Ovary (tissue), 3 donors: ENCODE results near the gene SV2B.

Source experiments
- CTCF ChIP-seq, 3 donors: fragments of 450-650 bp in 2 of 3; fragments of 200-600 bp in 1 of 3; IDR thresholded peaks; one replicate each; pipeline versions ENCODE4 v1.5.1 to v1.8.0; 2016 to 2022; ENCODE audit warnings: antibody characterized with exemption in 3 of 3, mild to moderate bottlenecking in 1 of 3
- POLR2A ChIP-seq: fragments of 450-650 bp; IDR thresholded peaks from one replicate; pipeline ENCODE4 v1.6.1; 2017; ENCODE audit warnings: antibody characterized with exemption, mild to moderate bottlenecking, moderate library complexity
- donor health status: DM: no; HTN: no; CAD: no.

GRCh38 chr15:91298101-91298500, 198.0 kb downstream of the SV2B start:
- no peak for TF ChIP-seq CTCF (IDR thresholded peaks at IDR 0.05)
- TF ChIP-seq POLR2A = no peak
